PC-3 (cell line): ENCODE data around the gene VSIR. TPM values are rescaled to one million over a fixed set of nuclear protein-coding genes. Genes with fewer than 3 reads are reported as not detected.

Source experiments
- ATAC-seq: fragments of 200-7000 bp; cut with Tn5 transposase; 2 replicates; pipeline ENCODE4 v1.9.1; 2020; ENCODE audit warnings: mild to moderate bottlenecking, moderate library complexity
- BruUV-seq: library from RNA; stranded (reverse); fragments of 400-500 nt; replicated peaks from 2 replicates; lab custom pipeline; 2021; lab: Mats Ljungman, UMichigan
- CTCF ChIA-PET: fragments of 300-600 bp; sonication (Branson Sonifier 250); formaldehyde crosslinking; loops from one replicate; lab custom pipeline; 2022; ENCODE audit warnings: antibody characterized with exemption; lab: Charles Lee
- POLR2A ChIA-PET: fragments of 300-600 bp; sonication (Branson Sonifier 250); formaldehyde crosslinking; loops from one replicate; lab custom pipeline; 2022; ENCODE audit warnings: antibody characterized with exemption; ENCODE audit not compliant: unreplicated experiment; lab: Charles Lee
- DNase-seq: peaks from one replicate; pipeline ENCODE4 v3.0.0-alpha.2; 2015
- H2AFZ ChIP-seq: fragments of 300-600 bp; sonication (generic); 2 replicates; pipeline ENCODE4 v1.6.0; 2016; ENCODE audit warnings: antibody characterized with exemption, low read length
- H3F3A ChIP-seq: fragments of 300-600 bp; sonication (generic); one replicate; pipeline ENCODE4 v1.6.0; 2017; ENCODE audit warnings: antibody characterized with exemption, low read length, control low read depth, mild to moderate bottlenecking; ENCODE audit not compliant: unreplicated experiment
- H3K27ac ChIP-seq: fragments of 300-600 bp; sonication (generic); 2 replicates; pipeline ENCODE4 v1.5.1; 2016; ENCODE audit warnings: mild to moderate bottlenecking, low read length
- H3K27me3 ChIP-seq: fragments of 300-600 bp; sonication (generic); 2 replicates; pipeline ENCODE4 v1.6.1; 2016; ENCODE audit warnings: low read length, mixed read lengths
- H3K36me3 ChIP-seq: fragments of 300-600 bp; sonication (generic); 2 replicates; pipeline ENCODE4 v1.6.1; 2016; ENCODE audit warnings: low read depth, mixed run types, low read length, mixed read lengths
- H3K4me1 ChIP-seq: fragments of 300-600 bp; sonication (generic); 2 replicates; pipeline ENCODE4 v1.5.1; 2016; ENCODE audit warnings: low read length; ENCODE audit not compliant: insufficient read depth
- H3K4me2 ChIP-seq: fragments of 300-600 bp; sonication (generic); 2 replicates; pipeline ENCODE4 v1.6.0; 2016; ENCODE audit warnings: low read length
- H3K4me3 ChIP-seq: fragments of 300-600 bp; sonication (generic); 2 replicates; pipeline ENCODE4 v1.5.1; 2016; ENCODE audit warnings: mild to moderate bottlenecking, low read length, mixed read lengths
- H3K79me2 ChIP-seq: fragments of 300-600 bp; sonication (generic); 2 replicates; pipeline ENCODE4 v1.6.1; 2017; ENCODE audit warnings: low read length, mixed read lengths
- H3K9ac ChIP-seq: fragments of 300-600 bp; sonication (generic); 2 replicates; pipeline ENCODE4 v1.6.0; 2016; ENCODE audit warnings: mild to moderate bottlenecking, low read length
- H3K9me2 ChIP-seq: fragments of 300-600 bp; sonication (generic); replicated peaks from 2 replicates; pipeline ENCODE4 v1.6.1; 2016; ENCODE audit warnings: mixed run types, low read length, mixed read lengths
- H3K9me3 ChIP-seq: fragments of 300-600 bp; sonication (generic); 2 replicates; pipeline ENCODE4 v1.6.1; 2016; ENCODE audit warnings: low read length, mixed read lengths
- H4K20me1 ChIP-seq: fragments of 300-600 bp; sonication (generic); 2 replicates; pipeline ENCODE4 v1.6.1; 2016; ENCODE audit warnings: low read length, mixed read lengths
- EZH2 ChIP-seq: fragments of 300-600 bp; sonication (generic); IDR thresholded peaks from one replicate; pipeline ENCODE4 v1.6.1; 2017; ENCODE audit warnings: antibody characterized with exemption, mild to moderate bottlenecking, low read length; ENCODE audit not compliant: unreplicated experiment
- EZH2phosphoT487 ChIP-seq: fragments of 300-600 bp; sonication (generic); IDR thresholded peaks from 2 replicates; pipeline ENCODE4 v1.6.1; 2018; ENCODE audit warnings: mild to moderate bottlenecking, antibody characterized with exemption, low read length, borderline replicate concordance
- intact Hi-C: fragments of 100-400 bp; cut with micrococcal nuclease; formaldehyde crosslinking; loops from 2 replicates; pipeline ENCODE4 v1.9.0; 2023
- total RNA-seq: library from RNA; depleted of rRNA; stranded (reverse); fragments of >200 nt; gene quantifications from 2 replicates; pipeline ENCODE4 v1.2.3, GENCODE V29; 2014
- TF ChIP-seq, protein P1 (sequence below): fragments of 300-600 bp; sonication (generic); conservative IDR thresholded peaks from 2 replicates; pipeline ENCODE4 v1.5.1; 2017; ENCODE audit warnings: antibody characterized with exemption, low read depth, mild to moderate bottlenecking, low read length

Gene VSIR
- total RNA-seq, 1 experiment from 2014 or later = 14.1 TPM

DNA sequence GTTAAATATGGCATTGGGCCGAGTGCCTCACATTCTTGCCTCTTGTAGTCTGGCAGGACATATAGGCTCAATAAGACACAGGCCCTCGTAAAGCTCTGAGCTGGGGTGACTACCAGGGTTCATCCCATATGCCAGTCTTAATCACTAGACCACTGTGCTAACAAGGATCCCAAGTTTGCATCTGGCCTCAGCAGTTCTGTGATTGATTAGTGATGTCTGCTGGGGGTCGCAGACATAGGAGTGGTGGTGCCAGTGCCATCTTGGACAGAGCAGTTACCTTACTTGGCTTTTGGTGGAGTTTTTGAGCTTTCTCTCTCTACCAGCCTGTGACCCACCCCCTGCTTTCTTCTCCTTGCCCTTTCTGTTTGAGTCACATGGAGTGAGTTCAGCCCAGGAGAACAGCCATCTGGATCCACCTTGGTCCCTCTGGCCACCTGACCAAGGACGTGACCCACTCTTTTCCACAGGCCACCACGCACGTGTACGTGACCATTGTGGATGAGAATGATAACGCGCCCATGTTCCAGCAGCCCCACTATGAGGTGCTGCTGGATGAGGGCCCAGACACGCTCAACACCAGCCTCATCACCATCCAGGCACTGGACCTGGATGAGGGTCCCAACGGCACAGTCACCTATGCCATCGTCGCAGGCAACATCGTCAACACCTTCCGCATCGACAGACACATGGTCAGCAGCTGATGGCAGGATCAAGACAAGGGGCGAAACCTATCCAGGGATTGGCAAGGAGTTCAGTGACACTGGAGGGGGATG lies 4.1 kb upstream of the VSIR start:
- peaks cover 12% of the 10 kb centered on the region for H3K4me1 ChIP-seq
- ATAC-seq (no peak), DNase-seq (no peak)
- no peaks in the 10 kb centered on the region for H3K9me2 ChIP-seq
- H3K36me3 ChIP-seq = no peaks in the 10 kb centered on the region
- no peak overlapping the region for H3K27ac ChIP-seq
- H3K9ac ChIP-seq = no peak overlapping the region
- H3K79me2 ChIP-seq = no peaks in the 10 kb centered on the region
- TF ChIP-seq EZH2 (no peak), EZH2phosphoT487 (no peak)
- TF ChIP-seq, protein P1, sequence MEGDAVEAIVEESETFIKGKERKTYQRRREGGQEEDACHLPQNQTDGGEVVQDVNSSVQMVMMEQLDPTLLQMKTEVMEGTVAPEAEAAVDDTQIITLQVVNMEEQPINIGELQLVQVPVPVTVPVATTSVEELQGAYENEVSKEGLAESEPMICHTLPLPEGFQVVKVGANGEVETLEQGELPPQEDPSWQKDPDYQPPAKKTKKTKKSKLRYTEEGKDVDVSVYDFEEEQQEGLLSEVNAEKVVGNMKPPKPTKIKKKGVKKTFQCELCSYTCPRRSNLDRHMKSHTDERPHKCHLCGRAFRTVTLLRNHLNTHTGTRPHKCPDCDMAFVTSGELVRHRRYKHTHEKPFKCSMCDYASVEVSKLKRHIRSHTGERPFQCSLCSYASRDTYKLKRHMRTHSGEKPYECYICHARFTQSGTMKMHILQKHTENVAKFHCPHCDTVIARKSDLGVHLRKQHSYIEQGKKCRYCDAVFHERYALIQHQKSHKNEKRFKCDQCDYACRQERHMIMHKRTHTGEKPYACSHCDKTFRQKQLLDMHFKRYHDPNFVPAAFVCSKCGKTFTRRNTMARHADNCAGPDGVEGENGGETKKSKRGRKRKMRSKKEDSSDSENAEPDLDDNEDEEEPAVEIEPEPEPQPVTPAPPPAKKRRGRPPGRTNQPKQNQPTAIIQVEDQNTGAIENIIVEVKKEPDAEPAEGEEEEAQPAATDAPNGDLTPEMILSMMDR = no peak
- H3K4me2 ChIP-seq = no peak overlapping the region
- intact Hi-C loops = no loop called here
- H3K4me3 ChIP-seq = no peak overlapping the region
- POLR2A ChIA-PET = no interaction called here
- no peaks in the 10 kb centered on the region for H3F3A ChIP-seq
- BruUV-seq = no TSS peak
- CTCF ChIA-PET = no interaction called here
- no peaks in the 10 kb centered on the region for H3K9me3 ChIP-seq
- no peak overlapping the region for H2AFZ ChIP-seq
- no peaks in the 10 kb centered on the region for H4K20me1 ChIP-seq
- no peaks in the 10 kb centered on the region for H3K27me3 ChIP-seq

DNA sequence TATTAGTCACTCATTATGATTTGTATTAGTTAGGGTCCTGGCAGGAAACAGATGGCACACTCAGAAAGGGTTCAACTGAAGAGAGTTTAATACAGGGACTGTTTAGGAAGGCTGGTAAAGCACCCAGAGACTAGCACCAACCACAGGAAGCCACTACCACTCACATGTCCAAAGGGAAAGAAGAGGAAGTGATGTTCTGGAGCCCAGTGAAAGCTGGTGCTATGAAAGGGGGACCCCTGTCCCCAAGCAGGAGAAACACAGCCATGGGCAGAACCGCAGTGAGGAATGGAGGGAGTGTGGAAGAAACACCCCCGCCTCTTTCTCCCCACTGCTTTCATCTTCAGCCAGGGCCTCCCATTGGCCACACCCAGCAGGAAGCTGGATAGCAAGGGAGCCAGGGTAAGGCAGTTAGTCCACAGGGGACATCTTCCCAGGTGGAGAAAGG lies 3.2 kb upstream of the VSIR start:
- ChIA-PET CTCF (no interaction called here), POLR2A (no interaction called here)
- intact Hi-C loops = no loop called here
- H3K27me3 ChIP-seq = no peaks in the 10 kb centered on the region
- H3F3A ChIP-seq = no peaks in the 10 kb centered on the region
- H3K4me2 ChIP-seq = no peak overlapping the region
- DNase-seq (no peak), ATAC-seq (no peak)
- no peaks in the 10 kb centered on the region for H3K9me2 ChIP-seq
- no peak overlapping the region for H3K4me3 ChIP-seq
- H3K9ac ChIP-seq = no peak overlapping the region
- no peak overlapping the region for H3K27ac ChIP-seq
- H4K20me1 ChIP-seq = no peaks in the 10 kb centered on the region
- TF ChIP-seq, protein P1 = no peak
- TF ChIP-seq EZH2phosphoT487 = no peak
- no peak for TF ChIP-seq EZH2
- H3K36me3 ChIP-seq = no peaks in the 10 kb centered on the region
- H2AFZ ChIP-seq = no peak overlapping the region
- H3K79me2 ChIP-seq = no peaks in the 10 kb centered on the region
- no peaks in the 10 kb centered on the region for H3K9me3 ChIP-seq
- no TSS peak for BruUV-seq
- peaks cover 18% of the 10 kb centered on the region for H3K4me1 ChIP-seq
